Pancreas (tissue), 10 donors: ENCODE results near the gene LIG1. TPM values are rescaled to one million over a fixed set of nuclear protein-coding genes. Genes with fewer than 3 reads are reported as not detected.

Experiments
- ATAC-seq, 4 donors: fragments of 200-7000 bp; cut with Tn5 transposase; one replicate each; pipeline versions ENCODE4 v1.8.0 to v1.9.1; 2020; ENCODE audit warnings: mild to moderate bottlenecking in 4 of 4, moderate library complexity in 4 of 4
- DNase-seq, 6 donors: peaks; one replicate each; pipeline ENCODE4 v3.0.0-alpha.2; 2020
- FAIRE-seq: peaks from 2 replicates; lab custom pipeline; 2012; peaks lifted over from hg19 to GRCh38; lab: Jason Lieb, UNC
- H3K27ac ChIP-seq, 4 donors: fragments of 200-600 bp; sonication (generic); 1 replicate in 3 of 4; 2 replicates in 1 of 4; pipeline versions ENCODE4 v1.5.0 to v1.8.0; 2020
- H3K27me3 ChIP-seq, 4 donors: fragments of 200-600 bp; one replicate each; pipeline ENCODE4 v1.8.0; 2021
- H3K36me3 ChIP-seq, 3 donors: fragments of 200-600 bp; sonication (generic) in 1 of 3; one replicate each; pipeline versions ENCODE4 v1.5.0 to v1.8.0; 2020 to 2021
- H3K4me1 ChIP-seq, 3 donors: fragments of 200-600 bp; one replicate each; pipeline ENCODE4 v1.8.0; 2021
- H3K4me3 ChIP-seq, 4 donors: fragments of 200-600 bp; sonication (generic) in 2 of 4; one replicate each; pipeline versions ENCODE4 v1.5.0 to v1.8.0; 2020 to 2021
- H3K9me3 ChIP-seq, 4 donors: fragments of 200-600 bp; one replicate each; pipeline ENCODE4 v1.8.0; 2021
- CTCF ChIP-seq, 4 donors: fragments of 200-600 bp; sonication (generic) in 3 of 4; IDR thresholded peaks; one replicate each; pipeline versions ENCODE4 v1.5.0 to v1.8.0; 2021; ENCODE audit warnings: antibody characterized with exemption in 4 of 4
- WGBS, 2 donors: extraction: QIAGEN DNeasy Blood & Tissue Kit; methylation state at CpG; one replicate each; pipeline ENCODE4 v1.1.7; 2013; 5-methylcytosine and 5-hydroxymethylcytosine counted together
- intact Hi-C, 3 donors: fragments of 100-400 bp; cut with DNase I; formaldehyde crosslinking; loops; one replicate each; pipeline versions ENCODE4 v1.11.1 to v1.14.2; 2022
- polyA plus RNA-seq, 2 donors: library from polyadenylated mRNA; stranded (reverse); fragments of 200-250 nt; gene quantifications; one replicate each; pipeline ENCODE4 v1.2.3, GENCODE V29; 2013
- total RNA-seq, 6 donors: library from RNA; stranded (reverse); fragmentation: NEBNext Ultra II Directional in 4 of 6; extraction: Animal tissue kit (Norgen Biotek cat#: 25700) in 4 of 6; gene quantifications; one replicate each; pipeline versions ENCODE4 v1.2.1 to v1.2.4, GENCODE V29; 2021 to 2023
- donor health status: healthy with polysubstance abuse.
- donor health status: DM: no; HTN: no; CAD: no; lungs with moderate emphysema.
- donor health status: DM: no; HTN: no; CAD: no.
- donor health status: control.
- donor health status: control.
- donor health status: Bipolar disorder and iron deficiency.
- donor health status: DM: yes; HTN: yes; CAD: no.
- donor health status: DM: no; HTN: no; CAD: no.
- donor health status: DM: no; HTN: no; CAD: no.
- donor health status: DM: yes; HTN: yes; CAD: no.

The LIG1 gene
- total and polyA plus RNA-seq, 8 donors = 10.1 to 78.8 (median 21.0) TPM

- 65 to 75% methylated on average over 4 of the region's 4 CpGs for WGBS, 2 donors
- Histone ChIP-seq H3K4me1 (no peaks in the 10 kb centered on the region), H3K27ac (no peak overlapping the region), H3K4me3 (no peak overlapping the region), H3K9me3 (no peaks in the 10 kb centered on the region), H3K27me3 (no peaks in the 10 kb centered on the region), H3K36me3 (no peaks in the 10 kb centered on the region)
- ATAC-seq (peak in 1 of 4 donors; percentile 59), DNase-seq (no peak), FAIRE-seq (no peak)
- intact Hi-C loops = no loop called here
- TF ChIP-seq CTCF (IDR thresholded peaks at IDR 0.05) = no peak
Observed at GRCh38 chr19:48147597-48148175, 22.5 kb downstream of the LIG1 start.

GRCh38 chr19:48139053-48139452, 31.1 kb downstream of the LIG1 start:
- WGBS, 2 donors = 79 to 92% methylated on average over 6 of the region's 6 CpGs
- no peaks in the 10 kb centered on the region for H3K9me3 ChIP-seq
- no peak overlapping the region for H3K27ac ChIP-seq
- no peaks in the 10 kb centered on the region for H3K36me3 ChIP-seq
- ATAC-seq = no peak
- no peak for TF ChIP-seq CTCF (IDR thresholded peaks at IDR 0.05)
- intact Hi-C loops = no loop called here
- no peak for DNase-seq
- H3K27me3 ChIP-seq = no peaks in the 10 kb centered on the region
- no peak overlapping the region for H3K4me3 ChIP-seq
- no peak for FAIRE-seq
- no peaks in the 10 kb centered on the region for H3K4me1 ChIP-seq

- DNase-seq (no peak), FAIRE-seq (no peak), ATAC-seq (no peak)
- Histone ChIP-seq H3K36me3 (no peaks in the 10 kb centered on the region), H3K27ac (no peak overlapping the region), H3K4me3 (no peak overlapping the region), H3K4me1 (no peaks in the 10 kb centered on the region), H3K9me3 (no peaks in the 10 kb centered on the region), H3K27me3 (no peaks in the 10 kb centered on the region)
- WGBS, 2 donors = 94 to 95% methylated on average over 26 of the region's 26 CpGs
- intact Hi-C loops = no loop called here
- TF ChIP-seq CTCF (IDR thresholded peaks at IDR 0.05) = no peak
Observed at GRCh38 chr19:48137411-48137810, 32.7 kb downstream of the LIG1 start.

- DNase-seq (no peak), ATAC-seq (no peak), FAIRE-seq (no peak)
- Histone ChIP-seq H3K4me3 (no peak overlapping the region), H3K27ac (no peak overlapping the region), H3K36me3 (no peaks in the 10 kb centered on the region), H3K4me1 (no peaks in the 10 kb centered on the region), H3K9me3 (no peaks in the 10 kb centered on the region), H3K27me3 (no peaks in the 10 kb centered on the region)
- intact Hi-C loops = no loop called here
- TF ChIP-seq CTCF (IDR thresholded peaks at IDR 0.05) = no peak
- WGBS, 2 donors = 95% methylated on average over 4 of the region's 4 CpGs
Observed at GRCh38 chr19:48136547-48136946, 33.6 kb downstream of the LIG1 start.

- FAIRE-seq (no peak), DNase-seq (no peak)
- 82 to 86% methylated on average over 8 of the region's 8 CpGs for WGBS, 2 donors
Observed at GRCh38 chr19:48135411-48135810, 34.7 kb downstream of the LIG1 start.

More at GRCh38 chr19:48135411-48135810, 34.7 kb downstream of the LIG1 start:
- no peaks in the 10 kb centered on the region for H3K9me3 ChIP-seq
- H3K27ac ChIP-seq = no peak overlapping the region
- ATAC-seq = peak in 1 of 4 donors; percentile 22
- peaks cover 0 to 4% (median 0%) of the 10 kb centered on the region in 3 donors for H3K36me3 ChIP-seq
- H3K4me1 ChIP-seq = no peaks in the 10 kb centered on the region
- TF ChIP-seq CTCF (IDR thresholded peaks at IDR 0.05) = no peak
- H3K4me3 ChIP-seq = no peak overlapping the region
- H3K27me3 ChIP-seq = no peaks in the 10 kb centered on the region
- intact Hi-C loops = no loop called here
